Activated CD4-positive, alpha-beta memory T cell treated with anti-CD3 and anti-CD28 coated beads, Interleukin-2, amount 10 ng/mL, durations not matched to agents 7 days and 5 days (primary cell): ENCODE measurements around the gene SRBD1. TPM values are rescaled to one million over a fixed set of nuclear protein-coding genes. Genes with fewer than 3 reads are reported as not detected.

ENCODE experiments used
- CTCF ChIA-PET: fragments of 350-600 bp; sonication (Branson Sonifier 250); formaldehyde crosslinking; loops from one replicate; lab custom pipeline; 2021; ENCODE audit warnings: antibody characterized with exemption, inconsistent platforms; lab: Charles Lee
- POLR2A ChIA-PET: fragments of 350-600 bp; sonication (Branson Sonifier 250); formaldehyde crosslinking; loops from one replicate; lab custom pipeline; 2021; ENCODE audit warnings: antibody characterized with exemption; lab: Charles Lee
- DNase-seq: peaks from one replicate; pipeline ENCODE4 v3.0.0-alpha.2; 2020
- H3K27ac Mint-ChIP-seq: one replicate; pipeline ENCODE4 v1.8.0; 2021; ENCODE audit warnings: mild to moderate bottlenecking, mixed read lengths
- H3K27me3 Mint-ChIP-seq: one replicate; pipeline ENCODE4 v1.8.0; 2021; ENCODE audit warnings: mixed read lengths
- H3K36me3 Mint-ChIP-seq: one replicate; pipeline ENCODE4 v1.8.0; 2021; ENCODE audit warnings: low read depth, mixed read lengths
- H3K4me1 Mint-ChIP-seq: one replicate; pipeline ENCODE4 v1.8.0; 2021; ENCODE audit warnings: mixed read lengths
- H3K4me3 Mint-ChIP-seq: one replicate; pipeline ENCODE4 v1.8.0; 2021; ENCODE audit warnings: mild to moderate bottlenecking, mixed read lengths
- H3K9me3 Mint-ChIP-seq: one replicate; pipeline ENCODE4 v1.8.0; 2021; ENCODE audit warnings: mixed read lengths
- total RNA-seq, 2 experiments: library from RNA; stranded (reverse); gene quantifications; one replicate each; pipeline ENCODE4 v1.2.3, GENCODE V29; 2021

SRBD1 gene
- total RNA-seq, 2 experiments from 2014 or later: 18.1 to 18.9 TPM

DNA sequence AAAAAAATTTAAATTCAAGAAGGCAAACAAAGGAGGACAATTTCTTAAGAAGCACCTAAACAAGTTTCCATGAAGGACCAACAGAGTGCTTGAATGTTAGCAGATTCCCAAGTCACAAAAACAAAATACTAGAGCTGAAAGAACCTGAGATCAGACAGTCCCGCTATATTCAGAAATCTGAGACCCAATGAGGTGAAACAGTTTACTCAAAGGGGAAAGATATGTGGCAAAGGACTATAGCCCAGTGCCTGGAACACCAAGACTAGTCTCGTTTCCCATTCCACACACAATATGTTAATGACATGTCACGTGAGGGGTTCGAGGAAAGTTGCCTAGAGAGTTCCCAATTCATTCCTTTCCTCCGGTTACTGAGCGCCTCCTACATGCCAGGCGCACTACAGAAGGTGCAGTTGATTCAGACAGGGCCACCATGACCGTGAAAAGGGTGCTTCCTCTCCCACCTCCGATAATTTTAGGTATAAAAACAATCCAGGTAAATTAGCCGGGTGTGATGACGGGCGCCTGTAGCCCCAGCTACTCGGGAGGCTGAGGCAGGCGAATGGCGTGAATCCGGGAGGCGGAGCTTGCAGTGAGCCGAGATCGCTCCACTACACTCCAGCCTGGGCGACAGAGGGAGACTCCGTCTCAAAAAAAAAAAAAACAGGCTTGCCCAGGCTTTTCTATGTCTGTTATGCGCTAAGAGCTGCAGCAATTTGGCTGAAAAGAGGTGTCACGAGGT is 617 bp downstream of the SRBD1 start:
- H3K36me3 Mint-ChIP-seq: peaks cover 3% of the 10 kb centered on the region
- POLR2A ChIA-PET: interaction anchor here (1.0 to 1.6 kb wide), 8 partner anchors 9 to 45 kb away, joined by 4 to 6 read pairs (median 5); no protein-coding TSS in a partner anchor
- peak overlapping the region; percentile 94 for H3K27ac Mint-ChIP-seq
- no peaks in the 10 kb centered on the region for H3K27me3 Mint-ChIP-seq
- H3K4me3 Mint-ChIP-seq: peak overlapping the region; percentile 97
- CTCF ChIA-PET: interaction anchor here (1.0 to 1.8 kb wide), 4 partner anchors 25 to 169 kb away, joined by 3 to 8 read pairs (median 5); no protein-coding TSS in a partner anchor
- DNase-seq: peak; percentile 60
- peaks cover 30% of the 10 kb centered on the region for H3K4me1 Mint-ChIP-seq
- H3K9me3 Mint-ChIP-seq: no peaks in the 10 kb centered on the region

DNA sequence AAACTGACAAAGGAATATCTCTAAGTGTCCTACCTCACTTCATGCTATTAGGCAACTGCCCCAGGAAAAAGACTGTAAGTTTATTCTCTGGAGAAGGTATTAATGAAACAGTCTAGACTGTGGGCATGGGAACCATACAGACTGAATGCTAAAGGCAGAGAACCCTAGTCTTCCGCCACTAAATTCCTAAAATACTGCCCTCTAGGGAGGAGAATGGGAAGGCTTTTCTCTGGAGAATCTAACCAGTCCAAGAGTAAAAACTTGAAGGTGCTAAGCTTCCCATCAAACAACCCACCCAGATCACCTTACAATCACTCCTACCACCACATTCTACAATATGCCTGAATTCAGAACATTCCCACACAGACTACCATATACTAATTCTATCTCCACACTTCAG is 3.4 kb downstream of the SRBD1 start:
- H3K9me3 Mint-ChIP-seq: no peaks in the 10 kb centered on the region

DNA sequence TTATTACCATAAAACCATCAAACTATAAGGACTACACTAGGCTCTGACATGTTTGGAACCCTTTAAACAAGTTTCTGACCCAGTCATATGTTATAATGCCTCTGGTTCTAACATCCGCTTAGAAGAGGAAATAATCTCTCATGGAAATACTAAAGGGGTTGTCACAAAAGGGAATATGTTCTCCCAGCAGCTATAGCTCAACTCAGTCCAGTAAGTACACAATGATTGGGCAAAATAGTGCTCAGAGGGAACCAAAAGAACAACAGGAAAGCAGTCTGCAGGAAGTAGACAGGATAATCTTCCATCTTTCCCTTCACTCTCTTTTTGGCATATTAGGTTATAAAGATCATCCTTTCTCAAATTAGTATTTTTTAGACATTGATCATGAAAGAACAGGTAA is 4.3 kb downstream of the SRBD1 start:
- H3K27me3 Mint-ChIP-seq: no peaks in the 10 kb centered on the region
- no peak for DNase-seq
- H3K36me3 Mint-ChIP-seq: peaks cover 22% of the 10 kb centered on the region
- peaks cover 35% of the 10 kb centered on the region for H3K4me1 Mint-ChIP-seq
- no peaks in the 10 kb centered on the region for H3K9me3 Mint-ChIP-seq
- CTCF ChIA-PET: no interaction called here
- no peak overlapping the region for H3K4me3 Mint-ChIP-seq
- POLR2A ChIA-PET: interaction anchor here (1.0 kb wide), 1 partner anchor 10 kb away, joined by 3 read pairs; no protein-coding TSS in a partner anchor
- no peak overlapping the region for H3K27ac Mint-ChIP-seq

More for the DNA sequence above, 3.4 kb downstream of the SRBD1 start:
- H3K4me3 Mint-ChIP-seq: no peak overlapping the region
- CTCF ChIA-PET: no interaction called here
- no peaks in the 10 kb centered on the region for H3K27me3 Mint-ChIP-seq
- no peak for DNase-seq
- no peak overlapping the region for H3K27ac Mint-ChIP-seq
- POLR2A ChIA-PET: no interaction called here
- peaks cover 35% of the 10 kb centered on the region for H3K4me1 Mint-ChIP-seq
- H3K36me3 Mint-ChIP-seq: peaks cover 22% of the 10 kb centered on the region

DNA sequence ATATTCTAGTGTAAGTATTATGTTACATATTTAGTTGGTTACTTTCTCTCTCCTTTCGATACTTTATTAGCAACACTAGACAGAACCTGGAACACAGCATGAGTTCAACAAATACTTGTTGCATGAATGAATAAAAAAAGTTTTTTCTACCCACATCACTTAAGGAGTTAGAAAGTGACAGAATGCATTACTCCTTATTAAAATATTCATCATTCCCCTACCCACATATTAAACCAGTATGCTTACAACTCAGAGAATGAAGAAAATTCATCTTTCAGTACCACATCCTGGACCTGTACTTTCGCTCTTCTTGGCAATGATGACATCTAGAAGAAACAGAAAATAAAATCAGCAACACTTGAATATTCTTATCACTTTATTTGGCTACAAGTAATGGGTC is 6.0 kb downstream of the SRBD1 start:
- Mint-ChIP-seq H3K9me3 (no peaks in the 10 kb centered on the region), H3K27ac (no peak overlapping the region), H3K36me3 (peaks cover 33% of the 10 kb centered on the region), H3K4me1 (peaks cover 28% of the 10 kb centered on the region), H3K27me3 (no peaks in the 10 kb centered on the region), H3K4me3 (no peak overlapping the region)
- ChIA-PET CTCF (no interaction called here), POLR2A (no interaction called here)
- DNase-seq: no peak

DNA sequence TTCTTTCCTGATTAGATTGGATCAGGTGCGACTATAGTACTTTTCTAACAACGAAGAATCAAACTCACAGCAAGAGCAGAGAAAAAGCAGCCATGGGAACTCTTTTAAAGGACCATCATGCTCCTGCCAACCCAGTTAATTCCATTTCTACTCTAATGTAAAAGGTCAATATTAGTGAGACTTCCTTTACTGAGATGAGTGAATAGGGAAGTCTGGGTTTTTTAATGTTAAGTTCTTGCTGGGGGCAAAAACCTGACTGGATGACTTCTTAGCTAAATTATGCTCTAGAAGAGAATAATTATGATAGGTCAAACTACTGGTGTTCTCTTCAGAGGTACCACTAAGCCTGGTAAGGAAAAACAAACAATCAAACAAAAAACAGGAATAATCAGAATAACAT is 8.4 kb downstream of the SRBD1 start:
- no peak for DNase-seq
- ChIA-PET CTCF (no interaction called here), POLR2A (no interaction called here)
- no peak overlapping the region for H3K4me3 Mint-ChIP-seq
- H3K27ac Mint-ChIP-seq: no peak overlapping the region
- peaks cover 10% of the 10 kb centered on the region for H3K4me1 Mint-ChIP-seq
- H3K36me3 Mint-ChIP-seq: peaks cover 41% of the 10 kb centered on the region
- no peaks in the 10 kb centered on the region for H3K9me3 Mint-ChIP-seq
- no peaks in the 10 kb centered on the region for H3K27me3 Mint-ChIP-seq

DNA sequence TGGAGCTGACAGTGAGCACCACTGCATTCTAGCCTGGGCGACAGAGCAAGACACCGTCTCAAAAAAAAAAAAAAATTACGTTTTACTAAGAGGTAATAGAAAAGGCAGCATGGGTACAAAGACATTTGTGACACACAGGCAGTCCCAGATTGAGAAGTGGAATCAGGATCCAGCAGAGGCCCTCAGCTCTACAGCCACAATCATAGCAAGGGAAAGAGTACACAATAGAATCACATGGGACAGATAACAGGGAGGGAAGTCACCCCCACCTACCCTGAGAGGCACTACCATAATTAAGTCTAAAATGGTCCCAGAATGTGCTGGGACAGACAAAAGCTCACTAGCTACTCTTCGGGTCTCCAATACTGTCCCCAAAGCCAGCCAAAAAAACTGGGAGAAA is 12.5 kb downstream of the SRBD1 start:
- H3K27ac Mint-ChIP-seq: no peak overlapping the region

DNA sequence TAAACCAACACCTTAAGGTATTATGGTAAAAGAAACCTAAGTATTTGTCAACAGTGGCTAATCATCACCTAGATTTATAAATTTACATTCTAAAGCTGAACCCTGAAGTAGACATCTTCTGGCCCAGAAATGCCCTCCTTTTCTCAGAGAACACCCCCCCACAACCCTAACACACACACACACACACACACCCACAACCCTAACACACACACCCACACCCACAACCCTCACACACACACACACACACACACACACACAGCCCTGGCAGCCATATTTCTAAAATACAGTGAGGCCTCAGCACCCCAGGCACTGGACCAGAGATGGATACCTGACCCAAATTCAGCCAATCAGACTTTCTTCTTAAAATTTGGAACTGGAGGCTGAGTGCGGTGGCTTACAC is 14.3 kb downstream of the SRBD1 start:
- Mint-ChIP-seq H3K9me3 (no peaks in the 10 kb centered on the region), H3K27me3 (no peaks in the 10 kb centered on the region), H3K27ac (no peak overlapping the region), H3K4me3 (no peak overlapping the region), H3K36me3 (peaks cover 50% of the 10 kb centered on the region), H3K4me1 (peaks cover 2% of the 10 kb centered on the region)
- CTCF ChIA-PET: no interaction called here
- no peak for DNase-seq
- POLR2A ChIA-PET: interaction anchor here (1.0 kb wide), 1 partner anchor 10 kb away, joined by 3 read pairs; no protein-coding TSS in a partner anchor

More for the DNA sequence above, 12.5 kb downstream of the SRBD1 start:
- Mint-ChIP-seq H3K4me3 (no peak overlapping the region), H3K27me3 (no peaks in the 10 kb centered on the region), H3K9me3 (no peaks in the 10 kb centered on the region), H3K4me1 (no peaks in the 10 kb centered on the region), H3K36me3 (peaks cover 43% of the 10 kb centered on the region)
- ChIA-PET CTCF (no interaction called here), POLR2A (no interaction called here)
- DNase-seq: no peak

DNA sequence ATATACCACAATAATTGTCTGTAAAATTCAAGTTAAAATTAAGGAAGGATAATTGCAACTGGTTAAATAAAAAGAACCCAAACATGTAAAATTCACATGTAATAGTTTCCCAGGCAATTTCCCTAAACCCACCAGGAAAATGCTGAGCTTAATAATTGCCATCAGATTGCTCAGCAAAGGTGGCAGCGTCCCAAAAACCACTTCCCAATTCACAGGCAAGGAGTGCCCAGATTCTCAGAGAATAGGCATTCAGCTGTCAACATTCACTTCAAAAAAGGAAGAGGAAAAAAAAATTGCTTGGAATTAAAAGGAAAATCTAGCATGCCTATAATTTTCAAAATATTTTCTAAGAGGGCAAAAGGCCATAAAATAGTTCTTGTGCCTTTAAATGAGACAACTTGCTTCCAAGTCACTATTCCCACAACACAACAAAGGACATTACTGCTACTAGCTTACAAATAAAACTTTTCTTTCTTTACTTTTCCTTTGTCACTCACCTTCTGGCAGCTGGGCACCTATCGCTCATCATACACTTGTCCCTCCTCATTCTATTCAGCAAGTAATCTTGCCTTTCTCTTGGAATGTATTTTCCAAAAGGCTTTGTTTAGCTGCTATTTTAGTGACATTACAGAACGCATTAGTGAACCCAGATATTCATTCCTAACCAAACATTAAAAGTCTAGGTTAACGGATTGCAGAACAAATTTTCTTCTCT is 15.2 kb downstream of the SRBD1 start:
- CTCF ChIA-PET: no interaction called here
- H3K36me3 Mint-ChIP-seq: peaks cover 53% of the 10 kb centered on the region
- H3K4me3 Mint-ChIP-seq: no peak overlapping the region
- H3K9me3 Mint-ChIP-seq: no peaks in the 10 kb centered on the region
- H3K27ac Mint-ChIP-seq: no peak overlapping the region
- POLR2A ChIA-PET: interaction anchor here (1.0 kb wide), 1 partner anchor 11 kb away, joined by 3 read pairs; no protein-coding TSS in a partner anchor
- H3K4me1 Mint-ChIP-seq: peaks cover 8% of the 10 kb centered on the region
- H3K27me3 Mint-ChIP-seq: no peaks in the 10 kb centered on the region
- DNase-seq: no peak

DNA sequence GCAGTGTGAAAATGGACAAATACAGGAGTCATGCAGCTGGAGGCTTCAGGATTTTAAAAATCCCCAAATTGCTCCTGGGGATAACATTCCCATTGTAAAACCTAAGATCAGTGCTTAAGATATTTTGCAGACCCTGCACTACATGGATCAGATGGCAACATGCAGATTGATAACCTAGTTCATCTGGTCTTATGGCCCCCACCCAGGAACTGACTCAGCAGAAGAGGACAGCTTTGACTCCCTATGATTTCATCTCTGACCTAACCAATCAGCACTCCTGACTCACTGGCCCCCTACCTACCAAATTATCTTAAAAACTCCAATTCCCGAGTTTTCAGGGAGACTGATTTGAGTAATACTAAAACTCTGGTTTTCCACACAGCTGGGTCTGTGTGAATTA is 20.0 kb downstream of the SRBD1 start:
- no peaks in the 10 kb centered on the region for H3K27me3 Mint-ChIP-seq
- peaks cover 34% of the 10 kb centered on the region for H3K36me3 Mint-ChIP-seq
- no peaks in the 10 kb centered on the region for H3K9me3 Mint-ChIP-seq
- H3K4me3 Mint-ChIP-seq: no peak overlapping the region
- ChIA-PET POLR2A (no interaction called here), CTCF (no interaction called here)
- H3K27ac Mint-ChIP-seq: no peak overlapping the region
- DNase-seq: no peak
- H3K4me1 Mint-ChIP-seq: peaks cover 25% of the 10 kb centered on the region

DNA sequence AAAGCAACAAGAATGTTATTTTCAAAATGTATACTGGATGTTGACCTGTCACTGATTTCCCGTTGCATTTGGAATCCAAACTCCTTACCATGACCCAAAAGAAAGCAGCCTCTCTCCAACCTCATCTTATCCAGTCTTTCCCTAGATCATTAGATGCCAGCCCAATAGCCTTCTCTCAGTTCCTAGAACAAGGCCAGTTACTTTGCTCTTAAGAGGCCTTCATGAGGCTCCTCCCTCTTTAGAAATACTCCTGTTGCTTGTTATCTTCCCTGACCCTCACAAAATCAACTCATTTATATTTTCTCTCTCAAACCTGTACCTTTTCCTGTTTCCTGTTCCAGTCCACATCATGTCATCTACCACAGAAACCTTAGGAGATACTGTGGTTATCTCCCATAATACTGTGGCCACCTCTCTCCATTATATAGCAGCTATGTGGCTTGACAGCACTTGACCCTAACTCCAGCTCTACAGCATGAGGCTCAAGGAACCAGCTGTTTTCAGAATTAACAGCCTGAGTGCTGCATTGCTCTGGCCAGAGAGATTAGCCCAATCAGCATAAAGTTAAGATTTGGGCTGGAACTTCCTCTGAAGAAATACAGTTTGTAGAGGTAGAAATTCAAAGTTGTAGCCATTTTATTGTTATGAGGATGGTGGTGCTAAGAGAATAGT is 22.8 kb downstream of the SRBD1 start:
- Mint-ChIP-seq H3K9me3 (no peaks in the 10 kb centered on the region), H3K4me1 (peaks cover 25% of the 10 kb centered on the region), H3K4me3 (no peak overlapping the region), H3K36me3 (peaks cover 18% of the 10 kb centered on the region), H3K27ac (no peak overlapping the region), H3K27me3 (no peaks in the 10 kb centered on the region)
- CTCF ChIA-PET: no interaction called here
- DNase-seq: no peak
- POLR2A ChIA-PET: interaction anchor here (1.2 to 1.7 kb wide), 2 partner anchors 20 to 23 kb away, joined by 3 to 5 read pairs; partner anchors contain the start of gene SRBD1

DNA sequence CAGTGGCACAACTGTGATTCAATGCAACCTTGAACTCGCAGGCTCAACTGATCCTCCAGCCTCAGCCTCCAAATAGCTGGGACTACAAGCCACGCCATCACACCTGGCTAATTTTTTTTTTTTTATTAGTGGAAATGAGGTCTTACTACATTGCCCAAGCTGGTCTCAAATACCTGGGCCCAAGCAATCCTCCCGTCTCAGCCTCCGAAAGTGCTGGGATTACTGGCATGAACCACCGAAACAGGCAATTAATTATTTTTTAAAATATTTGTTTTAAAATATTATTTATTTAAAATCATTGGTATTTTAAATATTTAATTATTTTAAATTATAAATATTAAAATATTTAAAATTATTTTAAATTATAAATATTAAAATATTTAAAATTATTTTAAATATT is 24.5 kb downstream of the SRBD1 start:
- ChIA-PET POLR2A (no interaction called here), CTCF (interaction anchor here (2.0 kb wide), 1 partner anchor 192 kb away, joined by 6 read pairs; no protein-coding TSS in a partner anchor)
- Mint-ChIP-seq H3K27ac (no peak overlapping the region), H3K4me3 (no peak overlapping the region), H3K4me1 (peaks cover 23% of the 10 kb centered on the region), H3K36me3 (peaks cover 8% of the 10 kb centered on the region), H3K9me3 (no peaks in the 10 kb centered on the region), H3K27me3 (no peaks in the 10 kb centered on the region)
- no peak for DNase-seq

DNA sequence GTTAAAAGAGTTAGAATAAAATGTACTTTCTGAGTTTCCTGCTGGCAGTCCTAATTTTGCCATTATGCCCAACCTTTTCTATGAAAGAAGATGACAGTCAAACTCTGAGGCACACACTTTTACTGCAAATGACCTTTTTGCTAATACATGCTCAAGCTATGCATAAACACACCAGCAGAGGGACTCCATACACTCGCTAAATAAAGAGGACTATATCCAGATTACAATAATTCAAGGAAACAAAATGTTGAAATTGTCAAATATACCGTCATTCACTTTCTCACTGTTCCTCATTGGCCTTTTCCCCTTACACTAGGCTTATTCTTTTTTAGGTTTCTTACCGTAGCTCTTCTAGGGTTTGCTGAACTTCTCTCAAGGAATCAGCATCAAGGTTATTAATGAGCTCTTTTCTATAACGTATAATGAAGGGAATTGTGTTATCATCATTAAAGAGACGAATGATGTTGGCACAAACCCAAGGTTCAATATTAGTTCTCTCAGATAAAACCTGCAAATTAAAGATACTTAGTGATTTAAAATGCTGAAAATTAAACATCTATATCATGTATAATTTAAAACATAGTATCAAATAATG is 25.7 kb downstream of the SRBD1 start:
- Mint-ChIP-seq H3K9me3 (no peaks in the 10 kb centered on the region), H3K4me1 (peaks cover 15% of the 10 kb centered on the region), H3K36me3 (peaks cover 6% of the 10 kb centered on the region), H3K4me3 (no peak overlapping the region), H3K27ac (no peak overlapping the region), H3K27me3 (no peaks in the 10 kb centered on the region)
- POLR2A ChIA-PET: interaction anchor here (0.8 kb wide), 1 partner anchor 18 kb away, joined by 3 read pairs; no protein-coding TSS in a partner anchor
- CTCF ChIA-PET: interaction anchor here (0.7 to 2.0 kb wide), 9 partner anchors 9 to 603 kb away, joined by 3 to 8 read pairs (median 3); partner anchors contain the start of gene SRBD1
- DNase-seq: no peak
